CD4-positive, alpha-beta T cell (primary cell): Measurements from ENCODE around the gene GRM8. TPM values are rescaled to one million over a fixed set of nuclear protein-coding genes. Genes with fewer than 3 reads are reported as not detected.

Source experiments
- ATAC-seq: fragments of 200-7000 bp; cut with Tn5 transposase; one replicate; pipeline ENCODE4 v1.10.0; 2022; ENCODE audit warnings: mild to moderate bottlenecking; ENCODE audit not compliant: poor library complexity
- CTCF ChIA-PET: fragments of 350-600 bp; sonication (Branson Sonifier 250); formaldehyde crosslinking; loops from one replicate; lab custom pipeline; 2021; ENCODE audit warnings: antibody characterized with exemption, inconsistent platforms; lab: Charles Lee
- POLR2A ChIA-PET: fragments of 350-600 bp; sonication (Branson Sonifier 250); formaldehyde crosslinking; loops from one replicate; lab custom pipeline; 2021; ENCODE audit warnings: antibody characterized with exemption, inconsistent platforms; lab: Charles Lee
- DNase-seq, 14 experiments: peaks; one replicate each; pipeline ENCODE4 v3.0.0-alpha.2; 2013 to 2020; ENCODE audit warnings: mixed read lengths in 2 of 14
- H3K27ac ChIP-seq, 2 donors: one replicate each; pipeline versions ENCODE4 v1.5.1 to v1.7.0; 2013; ENCODE audit warnings: low read length in 2 of 2, low read depth in 1 of 2, mild to moderate bottlenecking in 1 of 2
- H3K27me3 ChIP-seq, 2 experiments: 1 replicate in 1 of 2; 2 replicates in 1 of 2; pipeline versions ENCODE4 v1.6.1 to v1.7.0; 2013; ENCODE audit warnings: low read length in 2 of 2, control low read depth in 1 of 2, mild to moderate bottlenecking in 1 of 2, moderate library complexity in 1 of 2; ENCODE audit not compliant: insufficient read depth in 2 of 2, control insufficient read depth in 1 of 2
- H3K36me3 ChIP-seq: one replicate; pipeline ENCODE4 v1.6.1; 2013; ENCODE audit warnings: low read length, control low read depth; ENCODE audit not compliant: insufficient read depth
- H3K4me1 ChIP-seq: one replicate; pipeline ENCODE4 v1.6.1; 2013; ENCODE audit warnings: low read length, control low read depth; ENCODE audit not compliant: insufficient read depth
- H3K4me3 ChIP-seq: one replicate; pipeline ENCODE4 v1.5.1; 2013; ENCODE audit warnings: mild to moderate bottlenecking, low read length, moderate library complexity
- H3K9me3 ChIP-seq, 2 experiments: 1 replicate in 1 of 2; 2 replicates in 1 of 2; pipeline versions ENCODE4 v1.6.1 to v1.7.0; 2013; ENCODE audit warnings: low read length in 2 of 2, mild to moderate bottlenecking in 2 of 2, control low read depth in 1 of 2, moderate library complexity in 1 of 2; ENCODE audit not compliant: control insufficient read depth in 1 of 2, insufficient read depth in 1 of 2
- H3K27ac Mint-ChIP-seq: one replicate; pipeline ENCODE4 v1.8.0; 2020; ENCODE audit warnings: mixed read lengths
- H3K27me3 Mint-ChIP-seq: one replicate; pipeline ENCODE4 v1.8.0; 2021; ENCODE audit warnings: mixed read lengths
- H3K36me3 Mint-ChIP-seq: one replicate; pipeline ENCODE4 v1.8.0; 2021; ENCODE audit warnings: low read depth, mixed read lengths
- H3K4me1 Mint-ChIP-seq: one replicate; pipeline ENCODE4 v1.8.0; 2021; ENCODE audit warnings: low read depth, mixed read lengths
- H3K4me3 Mint-ChIP-seq: one replicate; pipeline ENCODE4 v1.8.0; 2020; ENCODE audit warnings: mild to moderate bottlenecking, mixed read lengths
- H3K9me3 Mint-ChIP-seq: one replicate; pipeline ENCODE4 v1.8.0; 2020; ENCODE audit warnings: mixed read lengths
- intact Hi-C, 2 experiments: fragments of 100-400 bp; cut with DNase I in 1 of 2; cut with micrococcal nuclease in 1 of 2; formaldehyde crosslinking; loops; one replicate each; pipeline versions ENCODE4 v1.15.1 to v1.9.0; 2023 to 2025; cut with DNase I, micrococcal nuclease
- total RNA-seq, 174 experiments: library from RNA in 2 of 174; stranded (reverse) in 2 of 174; gene quantifications; one replicate each; pipeline ENCODE4 v1.2.3 and lab custom pipeline; 2021 to 2026
- TF ChIP-seq, protein P1 (sequence below): fragments of 200-600 bp; IDR thresholded peaks from one replicate; pipeline ENCODE4 v1.8.0; 2022; ENCODE audit warnings: antibody characterized with exemption, mild to moderate bottlenecking

GRM8 gene
- total RNA-seq, 2 experiments from 2014 or later, result not detected

DNA sequence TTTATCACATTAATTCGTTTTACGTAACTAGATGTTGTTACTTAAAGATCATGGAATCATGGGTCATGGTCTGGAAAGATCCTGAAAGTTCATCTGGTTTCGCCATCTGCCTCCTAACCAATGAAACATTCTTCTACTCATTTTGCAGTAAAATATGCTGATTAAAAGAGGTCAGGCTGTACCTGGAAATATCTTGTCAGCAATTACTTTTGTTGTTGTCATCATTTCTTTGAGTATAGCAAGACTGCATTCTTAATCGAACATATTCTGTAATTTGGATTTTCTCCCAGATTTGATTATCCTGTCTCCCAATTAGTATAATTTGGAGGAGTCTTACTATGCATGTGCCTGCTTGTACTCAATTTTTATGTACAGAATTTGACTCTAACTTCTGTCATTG lies 833.7 kb downstream of the GRM8 start:
- no peaks in the 10 kb centered on the region for H3K36me3 ChIP-seq
- no peaks in the 10 kb centered on the region for H3K36me3 Mint-ChIP-seq
- no peaks in the 10 kb centered on the region for H3K27me3 Mint-ChIP-seq
- no peaks in the 10 kb centered on the region for H3K4me1 Mint-ChIP-seq
- ChIA-PET CTCF (no interaction called here), POLR2A (no interaction called here)
- no peak overlapping the region for H3K4me3 ChIP-seq
- H3K4me3 Mint-ChIP-seq, result no peak overlapping the region
- peaks cover 7% of the 10 kb centered on the region for H3K9me3 Mint-ChIP-seq
- H3K27me3 ChIP-seq, result no peaks in the 10 kb centered on the region
- DNase-seq (no peak), ATAC-seq (no peak)
- H3K4me1 ChIP-seq, result no peaks in the 10 kb centered on the region
- intact Hi-C loops, result no loop called here
- H3K9me3 ChIP-seq, result peaks cover 0 to 4% of the 10 kb centered on the region in 2 experiments
- TF ChIP-seq, protein P1, sequence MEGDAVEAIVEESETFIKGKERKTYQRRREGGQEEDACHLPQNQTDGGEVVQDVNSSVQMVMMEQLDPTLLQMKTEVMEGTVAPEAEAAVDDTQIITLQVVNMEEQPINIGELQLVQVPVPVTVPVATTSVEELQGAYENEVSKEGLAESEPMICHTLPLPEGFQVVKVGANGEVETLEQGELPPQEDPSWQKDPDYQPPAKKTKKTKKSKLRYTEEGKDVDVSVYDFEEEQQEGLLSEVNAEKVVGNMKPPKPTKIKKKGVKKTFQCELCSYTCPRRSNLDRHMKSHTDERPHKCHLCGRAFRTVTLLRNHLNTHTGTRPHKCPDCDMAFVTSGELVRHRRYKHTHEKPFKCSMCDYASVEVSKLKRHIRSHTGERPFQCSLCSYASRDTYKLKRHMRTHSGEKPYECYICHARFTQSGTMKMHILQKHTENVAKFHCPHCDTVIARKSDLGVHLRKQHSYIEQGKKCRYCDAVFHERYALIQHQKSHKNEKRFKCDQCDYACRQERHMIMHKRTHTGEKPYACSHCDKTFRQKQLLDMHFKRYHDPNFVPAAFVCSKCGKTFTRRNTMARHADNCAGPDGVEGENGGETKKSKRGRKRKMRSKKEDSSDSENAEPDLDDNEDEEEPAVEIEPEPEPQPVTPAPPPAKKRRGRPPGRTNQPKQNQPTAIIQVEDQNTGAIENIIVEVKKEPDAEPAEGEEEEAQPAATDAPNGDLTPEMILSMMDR, result no peak
- H3K27ac ChIP-seq, result no peak overlapping the region
- no peak overlapping the region for H3K27ac Mint-ChIP-seq

DNA sequence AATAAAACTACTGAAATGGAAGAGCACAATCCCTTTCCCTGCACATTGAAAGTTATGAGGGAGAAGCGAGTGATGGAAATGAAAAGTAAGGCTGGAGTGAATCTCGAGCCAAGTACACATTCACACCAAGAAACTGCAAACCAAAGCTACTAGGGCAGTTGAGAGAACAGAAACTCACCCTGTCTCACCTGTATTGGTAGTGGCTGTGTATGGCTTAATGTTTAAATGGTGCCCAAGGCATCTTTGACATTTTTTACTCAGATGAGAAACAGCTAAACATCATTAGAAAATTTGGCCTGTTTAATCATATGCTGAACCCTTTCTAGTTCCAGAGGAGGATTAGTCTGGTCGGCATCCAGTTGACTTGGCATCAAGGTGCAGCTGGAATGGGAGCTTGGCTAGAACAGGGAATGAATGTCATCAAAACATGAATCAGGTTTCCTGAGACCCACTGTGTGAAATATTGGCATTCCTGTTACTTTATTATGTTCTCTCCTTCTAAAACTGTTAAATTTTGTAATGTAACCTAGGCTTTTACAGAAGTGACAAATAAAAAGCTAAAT lies 840.8 kb downstream of the GRM8 start:
- no peaks in the 10 kb centered on the region for H3K4me1 Mint-ChIP-seq
- ChIA-PET CTCF (no interaction called here), POLR2A (no interaction called here)
- TF ChIP-seq, protein P1, result no peak
- Histone ChIP-seq H3K27ac (no peak overlapping the region), H3K36me3 (no peaks in the 10 kb centered on the region), H3K9me3 (peaks cover 0 to 4% of the 10 kb centered on the region in 2 experiments), H3K4me3 (no peak overlapping the region), H3K27me3 (no peaks in the 10 kb centered on the region), H3K4me1 (no peaks in the 10 kb centered on the region)
- H3K27me3 Mint-ChIP-seq, result no peaks in the 10 kb centered on the region
- H3K27ac Mint-ChIP-seq, result no peak overlapping the region
- no peak overlapping the region for H3K4me3 Mint-ChIP-seq
- peaks cover 3% of the 10 kb centered on the region for H3K9me3 Mint-ChIP-seq
- DNase-seq, result no peak
- H3K36me3 Mint-ChIP-seq, result no peaks in the 10 kb centered on the region
- intact Hi-C loops, result no loop called here
- no peak for ATAC-seq

DNA sequence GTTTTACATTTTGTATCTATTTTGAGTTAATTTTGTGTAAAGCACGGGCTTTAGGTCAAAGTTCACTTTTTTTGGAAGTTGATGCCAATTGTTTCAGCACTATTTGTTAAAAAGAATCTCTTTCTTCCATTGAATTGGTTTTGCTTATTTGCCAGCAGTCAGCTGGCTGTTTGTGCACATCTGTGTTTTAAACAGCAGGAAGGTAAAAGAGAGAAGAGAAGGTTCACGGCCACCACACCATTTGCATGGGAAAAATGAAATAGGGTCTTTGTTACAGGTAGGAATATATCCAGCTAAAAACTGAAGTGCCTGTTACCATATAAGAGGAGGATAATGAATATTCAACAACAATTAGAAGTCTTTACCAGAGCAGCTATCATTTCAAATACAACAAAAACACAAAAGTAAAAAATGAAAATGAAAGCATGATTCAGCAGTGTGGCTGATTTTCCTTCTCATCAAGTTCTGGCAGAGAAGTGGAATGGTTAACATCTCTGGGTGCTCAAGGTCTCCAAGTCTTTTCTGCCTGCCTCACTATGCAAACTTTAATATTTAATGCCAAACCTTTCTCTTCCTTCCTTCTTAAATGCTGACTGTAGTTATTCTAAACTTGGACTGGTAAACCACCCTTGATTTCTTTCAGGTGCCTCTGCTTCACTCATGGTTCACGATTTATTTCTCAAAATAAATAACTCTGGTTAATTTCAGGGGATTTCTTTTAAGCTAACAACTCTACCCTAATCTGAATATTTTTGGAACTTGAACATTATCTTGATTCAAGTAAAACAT lies 841.5 kb downstream of the GRM8 start:
- Histone ChIP-seq H3K27ac (no peak overlapping the region), H3K9me3 (peaks cover 0 to 4% of the 10 kb centered on the region in 2 experiments), H3K4me1 (no peaks in the 10 kb centered on the region), H3K4me3 (no peak overlapping the region), H3K36me3 (no peaks in the 10 kb centered on the region), H3K27me3 (no peaks in the 10 kb centered on the region)
- Mint-ChIP-seq H3K4me1 (no peaks in the 10 kb centered on the region), H3K36me3 (no peaks in the 10 kb centered on the region), H3K9me3 (peaks cover 3% of the 10 kb centered on the region), H3K27me3 (no peaks in the 10 kb centered on the region), H3K27ac (no peak overlapping the region), H3K4me3 (no peak overlapping the region)
- no peak for DNase-seq
- no peak for ATAC-seq
- intact Hi-C loops, result no loop called here
- ChIA-PET CTCF (no interaction called here), POLR2A (no interaction called here)
- TF ChIP-seq, protein P1, result no peak
